ENCODE data around the gene PRLR. TPM values are rescaled to one million over a fixed set of nuclear protein-coding genes. Genes with fewer than 3 reads are reported as not detected.
A peak's percentile ranks its signal among the peaks of the same experiment; 100 is the strongest.
"Not testable (repeated sequence)": the region's sequence is repeated elsewhere in the genome, so short reads cannot be mapped to it uniquely, and the experiment has no call there.

Gene PRLR
- under 1 TPM; 0.19 to 0.25 (median 0.24) TPM for total RNA-seq

DNA sequence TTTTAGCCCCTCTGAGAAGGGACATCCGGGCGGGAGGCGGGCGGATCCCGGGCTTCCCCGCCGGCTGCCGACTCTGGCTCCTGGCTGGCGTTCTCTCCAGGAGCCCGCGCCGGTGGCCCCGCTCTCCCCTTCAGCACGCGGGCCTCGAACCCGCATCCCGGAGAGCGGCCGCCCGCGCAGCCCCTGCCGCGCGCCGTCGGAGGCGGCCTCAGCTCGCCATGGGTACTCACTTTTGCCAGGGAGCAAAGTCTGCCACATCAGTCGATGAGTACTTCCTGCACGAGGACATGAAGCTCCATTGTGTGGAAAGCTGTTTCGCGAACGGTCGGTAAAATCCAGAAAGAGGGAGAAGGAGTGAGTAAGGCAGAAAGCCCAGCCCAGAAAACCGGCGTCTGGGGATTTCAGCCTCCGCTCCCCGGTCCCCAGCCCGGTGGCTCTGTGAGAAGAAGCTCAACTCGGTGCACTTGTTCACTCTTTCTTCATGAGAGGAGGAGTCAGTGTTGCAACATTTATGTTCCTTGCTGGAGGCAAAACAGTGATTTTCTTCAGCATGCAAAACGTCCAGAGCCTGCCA, at the start of gene PRLR:
PRLR (minus strand) TSS at position 450 of the 574 bp plus-strand sequence. CDS start 140,867 bp downstream, outside the sequence.
- Mint-ChIP-seq H3K36me3 (ENCODE audit: insufficient read depth) (no peaks in the 10 kb centered on the region), H3K9me3 (no peaks in the 10 kb centered on the region), H3K27me3 (ENCODE audit: low read depth) (peaks cover 67% of the 10 kb centered on the region), H3K4me3 (peak within 1 kb of the TSS; percentile 61), H3K4me1 (ENCODE audit: low read depth) (peaks cover 13% of the 10 kb centered on the region)
- ATAC-seq (peak; percentile 13 to 28), DNase-seq (no peak)

DNA sequence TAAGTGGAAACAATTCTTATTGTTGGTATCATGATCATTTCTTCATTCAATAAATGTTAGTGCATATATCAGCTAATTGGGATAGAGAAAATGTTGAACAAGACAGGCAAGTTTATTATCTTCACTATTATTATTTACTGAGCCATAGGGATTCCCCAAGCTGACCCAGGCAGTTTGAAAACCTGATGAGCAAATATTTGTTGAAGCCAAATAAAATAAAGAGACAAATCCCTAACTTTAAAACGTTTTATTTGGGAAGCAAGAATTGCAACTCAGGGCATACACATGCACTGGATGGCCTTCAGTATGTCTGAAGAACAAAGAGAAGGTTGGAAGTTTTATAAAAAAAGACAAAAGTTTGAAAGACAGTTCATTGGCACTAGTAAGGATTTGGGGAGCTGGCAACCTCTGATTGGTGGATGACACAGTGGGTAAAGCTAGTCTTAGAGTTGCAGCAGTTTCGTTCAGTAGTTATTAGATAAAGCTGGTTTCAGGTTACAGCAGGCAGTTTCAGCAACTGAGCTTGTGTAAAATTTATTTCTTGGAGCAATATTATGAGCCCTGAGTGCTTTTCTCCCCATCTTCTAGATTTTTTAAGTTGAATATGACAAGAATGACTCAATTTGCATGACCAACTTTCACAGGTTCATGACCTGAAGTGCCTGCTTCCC, 44.7 kb upstream of the PRLR start:
- Mint-ChIP-seq H3K27me3 (ENCODE audit: low read depth) (peaks cover 3% of the 10 kb centered on the region), H3K9me3 (peaks cover 4% of the 10 kb centered on the region)

DNA sequence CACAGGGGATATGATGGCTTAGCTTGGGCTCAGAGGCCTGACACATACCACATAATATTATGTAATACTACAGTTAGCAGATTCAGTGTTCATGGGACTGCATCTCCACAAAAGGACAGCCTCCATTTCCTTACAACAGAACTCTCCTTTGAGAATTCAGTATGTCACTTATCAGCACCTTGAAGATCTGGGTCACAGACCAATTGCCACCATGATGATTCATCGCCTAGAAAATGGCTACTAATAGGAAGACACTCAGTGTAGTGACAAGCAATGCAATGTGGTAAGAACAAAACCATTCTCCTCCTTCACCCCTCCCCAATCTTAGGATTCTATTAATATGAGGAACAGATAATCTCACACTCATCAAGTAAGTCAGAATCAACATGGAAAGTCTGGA, 38.7 kb upstream of the PRLR start:
- ATAC-seq (no peak), DNase-seq (no peak)
- Mint-ChIP-seq H3K27me3 (ENCODE audit: low read depth) (peaks cover 2% of the 10 kb centered on the region), H3K4me1 (ENCODE audit: low read depth) (peaks cover 2% of the 10 kb centered on the region), H3K36me3 (ENCODE audit: insufficient read depth) (no peaks in the 10 kb centered on the region), H3K9me3 (no peaks in the 10 kb centered on the region), H3K4me3 (no peak overlapping the region)

More for the DNA sequence above, 44.7 kb upstream of the PRLR start:
- no peak for DNase-seq
- ATAC-seq: no peak
- H3K4me1 Mint-ChIP-seq (ENCODE audit: low read depth): peaks cover 2% of the 10 kb centered on the region
- H3K36me3 Mint-ChIP-seq (ENCODE audit: insufficient read depth): no peaks in the 10 kb centered on the region
- H3K4me3 Mint-ChIP-seq: no peak overlapping the region

DNA sequence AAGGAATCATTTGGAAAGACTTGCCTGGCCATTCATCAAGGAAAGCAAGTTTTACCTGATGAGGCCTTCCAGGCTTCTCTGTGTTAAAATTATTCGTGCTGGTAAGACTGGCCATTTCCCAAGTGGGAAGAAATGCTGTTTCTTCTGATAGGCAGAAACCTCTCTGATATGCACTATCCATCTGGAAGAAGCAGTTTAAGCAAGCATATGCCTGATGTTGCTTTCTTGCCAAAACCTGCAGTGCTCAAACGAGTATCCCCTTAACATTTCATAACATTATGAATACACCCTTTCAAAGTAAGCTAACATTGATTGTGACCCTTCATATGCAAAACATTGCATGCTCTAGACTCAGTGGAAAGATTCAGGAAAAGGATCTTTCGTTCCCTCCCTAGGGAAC, 36.0 kb upstream of the PRLR start:
- Mint-ChIP-seq H3K9me3 (no peaks in the 10 kb centered on the region), H3K4me3 (no peak overlapping the region), H3K4me1 (ENCODE audit: low read depth) (peaks cover 2% of the 10 kb centered on the region), H3K36me3 (ENCODE audit: insufficient read depth) (no peaks in the 10 kb centered on the region), H3K27me3 (ENCODE audit: low read depth) (no peaks in the 10 kb centered on the region)
- no peak for DNase-seq
- ATAC-seq: no peak

DNA sequence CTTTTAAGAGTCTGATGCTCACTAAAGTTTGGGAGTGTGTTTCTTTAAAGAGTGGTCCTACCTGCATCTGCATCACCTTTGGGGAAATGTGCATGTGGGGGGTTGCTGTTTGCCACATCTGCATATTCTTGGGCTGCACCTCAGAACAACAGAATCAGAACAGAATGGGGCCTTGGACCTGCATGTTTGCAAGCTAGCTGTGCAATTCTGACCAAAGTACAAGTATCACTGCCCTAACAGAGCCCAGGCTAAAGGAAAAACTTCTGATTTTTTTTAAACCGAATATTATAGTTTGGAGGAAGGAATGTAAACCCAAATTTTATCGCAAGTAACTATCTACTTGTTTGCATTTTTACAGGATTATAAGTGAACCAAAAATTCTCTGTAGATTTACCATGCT, 34.2 kb upstream of the PRLR start:
- DNase-seq (no peak), ATAC-seq (no peak)
- H3K27me3 Mint-ChIP-seq (ENCODE audit: low read depth): no peaks in the 10 kb centered on the region
- H3K36me3 Mint-ChIP-seq (ENCODE audit: insufficient read depth): no peaks in the 10 kb centered on the region
- no peaks in the 10 kb centered on the region for H3K9me3 Mint-ChIP-seq
- no peak overlapping the region for H3K4me3 Mint-ChIP-seq
- no peaks in the 10 kb centered on the region for H3K4me1 Mint-ChIP-seq (ENCODE audit: low read depth)

DNA sequence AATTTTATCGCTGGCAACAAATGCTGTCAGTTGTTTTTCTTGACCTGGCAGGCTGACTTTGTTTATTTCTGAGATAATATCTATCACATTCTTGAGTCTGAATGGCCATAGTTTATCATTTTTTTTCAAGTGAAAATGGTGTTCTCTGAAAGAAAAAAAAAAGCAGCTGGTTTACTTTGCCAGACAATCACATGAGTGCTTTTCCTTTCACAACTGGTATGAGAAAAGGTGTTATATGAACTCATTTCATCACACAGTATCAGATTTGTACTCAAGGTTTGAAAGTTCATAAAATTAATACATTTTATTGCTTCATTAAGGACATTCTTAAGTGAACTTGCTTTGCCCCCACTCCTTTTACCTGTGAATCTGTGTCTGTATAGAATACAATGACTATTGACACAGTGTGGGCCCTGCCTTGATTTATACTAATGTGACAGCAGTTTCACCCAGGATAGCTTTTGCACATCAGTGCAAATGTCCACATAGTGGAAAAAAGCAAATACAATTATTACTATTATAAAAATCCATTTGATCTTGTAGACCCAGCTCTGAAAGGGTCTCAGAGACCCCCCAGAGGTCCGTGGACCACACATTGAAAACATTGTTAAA, 33.1 kb upstream of the PRLR start:
- H3K4me3 Mint-ChIP-seq: no peak overlapping the region
- no peaks in the 10 kb centered on the region for H3K4me1 Mint-ChIP-seq (ENCODE audit: low read depth)
- no peak for DNase-seq
- no peaks in the 10 kb centered on the region for H3K9me3 Mint-ChIP-seq
- no peaks in the 10 kb centered on the region for H3K27me3 Mint-ChIP-seq (ENCODE audit: low read depth)
- no peaks in the 10 kb centered on the region for H3K36me3 Mint-ChIP-seq (ENCODE audit: insufficient read depth)
- ATAC-seq: no peak

DNA sequence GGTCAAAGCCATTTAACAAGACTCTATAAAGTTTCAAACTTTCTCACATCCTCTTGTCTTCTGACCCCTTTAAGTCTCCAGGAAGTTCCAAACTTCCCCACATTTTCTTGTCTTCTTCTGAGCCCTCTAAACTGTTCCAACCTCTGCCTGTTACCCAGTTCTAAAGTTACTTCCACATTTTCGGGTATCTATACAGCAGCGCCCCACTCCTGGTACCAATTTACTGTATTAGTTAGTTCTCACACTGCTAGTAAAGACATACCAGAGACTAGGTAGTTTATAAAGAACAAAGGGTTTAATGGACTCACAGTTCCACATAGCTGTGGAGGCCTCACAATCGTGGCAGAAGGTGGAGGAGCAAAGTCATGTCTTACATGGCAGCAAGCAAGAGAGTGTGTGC, 23.3 kb upstream of the PRLR start:
- no peak for ATAC-seq
- Mint-ChIP-seq H3K4me3 (no peak overlapping the region), H3K36me3 (ENCODE audit: insufficient read depth) (no peaks in the 10 kb centered on the region), H3K27me3 (ENCODE audit: low read depth) (peaks cover 1% of the 10 kb centered on the region), H3K9me3 (peaks cover 21% of the 10 kb centered on the region), H3K4me1 (ENCODE audit: low read depth) (peaks cover 5% of the 10 kb centered on the region)
- DNase-seq: no peak

DNA sequence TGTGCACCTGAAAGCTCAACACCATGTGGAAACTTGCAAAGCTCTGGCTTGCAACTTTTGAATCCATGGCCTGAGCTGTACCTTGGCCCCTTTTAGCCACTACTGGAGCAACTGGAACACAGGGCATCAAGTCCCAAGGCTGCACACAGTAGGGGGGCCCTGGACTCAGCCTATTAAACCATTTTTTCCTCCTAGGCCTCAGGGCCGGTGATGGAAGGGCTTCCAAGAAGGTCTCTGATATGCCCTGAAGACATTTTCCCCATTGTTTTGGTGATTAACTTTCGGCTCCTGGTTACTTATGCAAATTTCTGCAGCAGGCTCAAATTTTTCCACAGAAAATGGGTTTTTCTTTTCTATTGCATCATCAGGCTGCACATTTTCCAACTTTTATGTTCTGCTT, 22.7 kb upstream of the PRLR start:
- no peaks in the 10 kb centered on the region for H3K36me3 Mint-ChIP-seq (ENCODE audit: insufficient read depth)
- peaks cover 1% of the 10 kb centered on the region for H3K27me3 Mint-ChIP-seq (ENCODE audit: low read depth)
- no peak overlapping the region for H3K4me3 Mint-ChIP-seq
- peaks cover 21% of the 10 kb centered on the region for H3K9me3 Mint-ChIP-seq
- DNase-seq (no peak), ATAC-seq (no peak)
- H3K4me1 Mint-ChIP-seq (ENCODE audit: low read depth): peaks cover 5% of the 10 kb centered on the region

DNA sequence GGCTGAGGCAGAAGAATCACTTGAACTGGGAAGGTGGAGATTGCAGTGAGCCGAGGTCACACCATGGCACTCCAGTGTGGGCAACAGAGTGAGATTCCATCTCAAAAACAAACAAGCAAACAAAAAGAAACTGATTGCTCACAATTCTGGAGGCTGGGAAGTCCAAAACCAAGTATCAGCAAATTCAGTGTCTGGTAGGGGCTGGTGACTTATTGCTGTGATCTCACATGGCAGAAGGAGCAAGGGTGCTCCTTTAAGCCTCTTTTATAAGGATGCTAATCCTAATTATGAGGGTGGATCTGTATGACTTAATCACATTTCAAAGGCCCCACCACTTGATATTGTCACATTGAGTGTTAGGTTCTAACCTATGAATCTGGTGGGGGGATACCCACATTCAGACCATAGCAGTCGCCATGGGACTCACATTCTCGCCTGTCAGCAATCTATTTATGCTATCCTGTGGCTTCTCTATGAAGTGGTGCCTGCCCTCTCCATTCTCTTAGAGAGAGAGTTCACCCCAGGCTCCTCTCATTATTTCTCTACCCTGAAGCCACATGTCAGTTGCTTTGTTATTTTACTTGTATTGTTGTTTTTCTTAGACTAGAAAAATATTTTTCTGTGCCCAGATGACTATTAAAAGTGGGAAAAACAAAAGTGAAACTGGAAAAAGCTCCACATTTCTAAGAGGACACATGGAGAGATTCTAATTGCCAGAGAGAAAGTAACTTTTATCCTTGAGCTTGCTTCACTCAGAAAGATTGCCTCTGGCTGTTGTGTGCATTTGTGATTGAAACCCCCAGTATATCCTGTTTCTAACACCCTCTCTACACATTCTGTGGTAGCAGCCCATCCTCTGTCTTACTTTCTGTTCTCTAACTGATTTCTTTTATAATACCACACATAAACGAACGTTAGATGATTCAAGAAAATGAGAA, 18.8 kb upstream of the PRLR start:
- DNase-seq: no peak
- Mint-ChIP-seq H3K4me3 (peak overlapping the region; percentile 4), H3K9me3 (peaks cover 16% of the 10 kb centered on the region), H3K36me3 (ENCODE audit: insufficient read depth) (no peaks in the 10 kb centered on the region), H3K4me1 (ENCODE audit: low read depth) (peaks cover 5% of the 10 kb centered on the region), H3K27me3 (ENCODE audit: low read depth) (peaks cover 1% of the 10 kb centered on the region)
- ATAC-seq: no peak

DNA sequence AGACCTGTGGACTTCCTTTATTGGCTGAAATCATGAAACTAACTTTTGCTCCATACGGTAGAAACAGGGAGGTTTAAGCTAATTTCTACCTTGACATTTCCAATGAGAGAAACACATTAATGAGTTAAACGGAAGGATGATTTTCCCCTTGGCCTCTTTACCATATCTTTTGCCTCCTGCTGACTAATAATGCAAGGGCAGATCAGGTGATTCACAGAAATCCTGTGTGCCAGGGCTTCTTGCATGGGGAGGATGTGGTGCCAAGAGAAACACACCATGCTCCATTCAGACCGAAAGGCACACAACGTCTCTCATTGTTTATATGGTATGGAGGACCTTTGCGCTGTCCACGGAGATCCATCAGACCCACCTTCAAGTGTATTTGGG, 17.4 kb upstream of the PRLR start:
- DNase-seq (no peak), ATAC-seq (no peak)
- Mint-ChIP-seq H3K27me3 (ENCODE audit: low read depth) (peaks cover 1% of the 10 kb centered on the region), H3K9me3 (peaks cover 7% of the 10 kb centered on the region), H3K4me3 (no peak overlapping the region), H3K36me3 (ENCODE audit: insufficient read depth) (no peaks in the 10 kb centered on the region), H3K4me1 (ENCODE audit: low read depth) (peaks cover 5% of the 10 kb centered on the region)

DNA sequence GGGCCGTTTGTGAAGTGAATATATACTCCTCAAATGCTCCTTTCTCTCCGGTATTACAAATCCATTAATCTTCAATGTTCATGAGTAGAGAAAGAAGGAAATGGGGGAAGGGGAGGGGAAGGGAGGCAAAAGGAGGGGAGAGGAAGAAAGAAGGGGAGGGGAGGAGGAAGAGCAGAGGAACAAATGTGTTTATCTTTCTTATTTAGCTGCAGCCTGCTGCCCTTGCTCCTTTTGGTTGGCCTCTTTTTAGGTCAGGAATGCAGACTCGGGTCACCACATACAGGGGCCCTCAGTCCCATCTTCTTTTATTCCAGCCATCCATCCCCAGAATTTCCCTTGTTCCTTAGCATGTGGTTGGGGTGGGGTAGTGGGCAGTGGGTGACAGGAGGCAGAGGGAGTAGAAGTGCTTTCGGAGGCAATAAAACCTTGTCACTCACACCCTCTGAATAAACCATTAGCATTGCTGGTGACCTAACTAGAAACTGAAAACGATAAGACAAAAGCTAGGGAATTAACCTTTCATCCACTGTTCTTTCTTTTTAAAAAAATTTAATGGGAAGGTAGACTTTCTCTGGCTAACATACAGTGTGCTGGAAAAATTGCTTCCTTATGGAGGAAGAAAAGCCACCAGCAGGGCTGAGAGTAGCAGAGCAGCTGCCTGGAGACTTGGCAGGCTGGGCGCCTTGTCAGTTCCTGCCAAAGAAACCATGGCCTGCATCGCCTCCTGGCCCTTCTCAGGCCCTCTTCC, 16.8 kb upstream of the PRLR start:
- ATAC-seq: no peak
- no peak overlapping the region for H3K4me3 Mint-ChIP-seq

DNA sequence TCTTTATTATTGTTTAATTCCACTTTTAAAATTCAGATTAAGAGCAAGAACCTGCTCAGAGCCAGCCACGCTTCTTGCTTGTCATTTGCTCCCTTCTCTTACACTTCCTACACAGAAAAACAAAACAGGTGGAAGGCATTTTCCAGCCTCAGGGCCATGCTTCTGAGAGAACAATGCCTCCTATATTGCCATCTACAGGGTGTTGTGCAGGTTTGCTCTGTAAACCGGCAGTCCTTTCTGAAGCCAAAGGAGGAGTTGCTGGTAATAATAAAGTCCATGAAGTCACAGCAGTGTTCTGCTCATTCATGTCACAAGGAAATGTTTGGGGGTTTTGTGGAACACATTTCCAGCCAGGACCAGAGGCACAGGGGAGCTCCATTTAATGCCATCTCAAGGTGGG, 16.1 kb upstream of the PRLR start:
- no peaks in the 10 kb centered on the region for H3K9me3 Mint-ChIP-seq
- peaks cover 5% of the 10 kb centered on the region for H3K4me1 Mint-ChIP-seq (ENCODE audit: low read depth)
- no peaks in the 10 kb centered on the region for H3K36me3 Mint-ChIP-seq (ENCODE audit: insufficient read depth)
- DNase-seq (no peak), ATAC-seq (no peak)
- H3K27me3 Mint-ChIP-seq (ENCODE audit: low read depth): no peaks in the 10 kb centered on the region
- H3K4me3 Mint-ChIP-seq: no peak overlapping the region

More for the DNA sequence above, 16.8 kb upstream of the PRLR start:
- Mint-ChIP-seq H3K4me1 (ENCODE audit: low read depth) (peaks cover 5% of the 10 kb centered on the region), H3K9me3 (peaks cover 1% of the 10 kb centered on the region), H3K36me3 (ENCODE audit: insufficient read depth) (no peaks in the 10 kb centered on the region), H3K27me3 (ENCODE audit: low read depth) (no peaks in the 10 kb centered on the region)
- no peak for DNase-seq

DNA sequence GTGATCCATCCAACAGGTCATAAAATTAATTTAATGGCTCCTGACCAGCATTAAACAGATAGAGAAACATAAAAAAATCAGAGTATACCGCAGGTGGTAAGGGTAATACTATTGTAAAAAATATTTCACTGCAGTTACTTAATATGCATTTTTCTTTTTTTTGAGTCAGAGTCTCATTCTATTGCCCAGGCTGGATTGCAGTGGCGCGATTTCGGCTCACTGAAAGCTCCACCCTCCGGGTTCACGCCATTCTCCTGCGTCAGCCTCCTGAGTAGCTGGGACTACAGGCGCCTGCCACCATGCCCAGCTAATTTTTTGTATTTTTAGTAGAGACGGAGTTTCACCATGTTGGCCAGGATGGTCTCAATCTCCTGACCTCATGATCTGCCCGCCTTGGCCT, 15.1 kb upstream of the PRLR start:
- H3K4me1 Mint-ChIP-seq (ENCODE audit: low read depth); ATAC-seq; DNase-seq; H3K4me3 Mint-ChIP-seq; H3K9me3 Mint-ChIP-seq; H3K27me3 Mint-ChIP-seq (ENCODE audit: low read depth); H3K36me3 Mint-ChIP-seq (ENCODE audit: insufficient read depth): not testable (repeated sequence)

DNA sequence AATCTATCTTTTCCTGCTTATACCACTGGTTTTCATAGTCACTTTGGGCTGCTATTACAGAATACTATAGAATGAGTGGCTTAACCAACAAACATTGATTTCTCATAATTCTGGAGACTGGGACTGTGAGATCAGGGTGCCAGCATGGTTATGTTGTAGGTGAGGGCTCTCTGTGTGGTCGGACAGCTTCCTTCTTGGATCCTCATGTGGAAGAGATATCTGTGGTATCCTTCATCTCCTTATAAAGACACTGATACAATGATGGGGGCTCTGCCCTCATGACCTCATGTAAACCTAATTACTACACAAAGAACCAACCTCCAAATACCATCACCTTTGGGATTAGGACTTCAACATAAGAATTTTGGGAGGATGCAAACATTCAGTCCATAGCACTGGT, 13.9 kb upstream of the PRLR start:
- no peak for DNase-seq
- Mint-ChIP-seq H3K4me1 (ENCODE audit: low read depth) (peaks cover under 1% of the 10 kb centered on the region), H3K4me3 (no peak overlapping the region), H3K27me3 (ENCODE audit: low read depth) (no peaks in the 10 kb centered on the region), H3K9me3 (no peaks in the 10 kb centered on the region), H3K36me3 (ENCODE audit: insufficient read depth) (no peaks in the 10 kb centered on the region)
- ATAC-seq: no peak
